Keratinocyte (primary cell): ENCODE measurements around the gene TTC39B. TPM values are rescaled to one million over a fixed set of nuclear protein-coding genes. Genes with fewer than 3 reads are reported as not detected.

ENCODE experiments used
- DNase-seq: peaks from one replicate; pipeline ENCODE4 v3.0.0-alpha.2; 2011; ENCODE audit warnings: low read depth, missing footprints, low spot score
- FAIRE-seq: peaks from 2 replicates; lab custom pipeline; 2011; peaks lifted over from hg19 to GRCh38; lab: Jason Lieb, UNC
- H2AFZ ChIP-seq: 2 replicates; pipeline ENCODE4 v1.6.0; 2012; ENCODE audit warnings: low read length, control low read depth, inconsistent platforms; ENCODE audit not compliant: control insufficient read depth
- H3K27ac ChIP-seq: 2 replicates; pipeline ENCODE4 v1.5.1; 2011; ENCODE audit warnings: low read length; ENCODE audit not compliant: control insufficient read depth, insufficient read depth
- H3K27me3 ChIP-seq: 3 replicates; pipeline ENCODE4 v1.6.0; 2011; ENCODE audit warnings: low read length; ENCODE audit not compliant: control insufficient read depth, insufficient read depth; ENCODE audit errors: extremely low read depth
- H3K36me3 ChIP-seq, 2 experiments: 2 replicates in 1 of 2; 3 replicates in 1 of 2; pipeline ENCODE4 v1.5.1; 2011; ENCODE audit warnings: low read length in 2 of 2, mild to moderate bottlenecking in 1 of 2; ENCODE audit not compliant: control insufficient read depth in 2 of 2, insufficient read depth in 2 of 2; ENCODE audit errors: extremely low read depth in 1 of 2
- H3K4me1 ChIP-seq: 3 replicates; pipeline ENCODE4 v1.5.1; 2011; ENCODE audit warnings: low read length; ENCODE audit not compliant: control insufficient read depth, insufficient read depth; ENCODE audit errors: extremely low read depth
- H3K4me2 ChIP-seq: 3 replicates; pipeline ENCODE4 v1.6.0; 2011; ENCODE audit warnings: low read depth, low read length; ENCODE audit not compliant: control insufficient read depth, insufficient read depth; ENCODE audit errors: extremely low read depth
- H3K4me3 ChIP-seq, 3 experiments: fragments of 200-600 bp in 1 of 3; sonication (generic) in 1 of 3; 2 replicates in 2 of 3; 3 replicates in 1 of 3; pipeline ENCODE4 v1.5.1; 2011 to 2016; ENCODE audit warnings: low read length in 3 of 3, mild to moderate bottlenecking in 3 of 3, control low read depth in 2 of 3, inconsistent platforms in 1 of 3, low read depth in 1 of 3, mixed read lengths in 1 of 3, mixed run types in 1 of 3, moderate library complexity in 1 of 3; ENCODE audit not compliant: control insufficient read depth in 2 of 3, insufficient read depth in 2 of 3; ENCODE audit errors: extremely low read depth in 1 of 3
- H3K79me2 ChIP-seq: 2 replicates; pipeline ENCODE4 v1.6.0; 2012; ENCODE audit warnings: low read length; ENCODE audit not compliant: control insufficient read depth, insufficient read depth
- H3K9ac ChIP-seq: 3 replicates; pipeline ENCODE4 v1.6.0; 2011; ENCODE audit warnings: low read length; ENCODE audit not compliant: control insufficient read depth, insufficient read depth; ENCODE audit errors: extremely low read depth
- H3K9me1 ChIP-seq: 3 replicates; pipeline ENCODE4 v1.6.0; 2011; ENCODE audit warnings: low read length; ENCODE audit not compliant: control insufficient read depth, insufficient read depth; ENCODE audit errors: extremely low read depth
- H3K9me3 ChIP-seq: 2 replicates; pipeline ENCODE4 v1.5.1; 2012; ENCODE audit warnings: low read depth, low read length; ENCODE audit not compliant: control insufficient read depth
- H4K20me1 ChIP-seq: 3 replicates; pipeline ENCODE4 v1.6.0; 2011; ENCODE audit warnings: low read length; ENCODE audit not compliant: control insufficient read depth, insufficient read depth; ENCODE audit errors: extremely low read depth
- EZH2 ChIP-seq: IDR thresholded peaks from one replicate; pipeline ENCODE4 v1.6.1; 2012; ENCODE audit warnings: inconsistent platforms, mild to moderate bottlenecking, low read length, moderate library complexity
- dilution Hi-C: fragments of 300-500 bp; cut with MboI; formaldehyde crosslinking; loops from one replicate; pipeline ENCODE4 v1.7.0; 2020; ENCODE audit warnings: low sequenced_read_pairs; ENCODE audit not compliant: extremely low pct_ligation_motif_present
- polyA plus RNA-seq, 5 experiments: library from polyadenylated mRNA; depleted of rRNA in 3 of 5; stranded (reverse) in 3 of 5; stranded (forward) in 1 of 5; unstranded in 1 of 5; fragments of >200 nt; gene quantifications; 1 replicate in 1 of 5; 2 replicates in 3 of 5; 3 replicates in 1 of 5; pipeline versions ENCODE4 v1.2.1 to v1.2.3, GENCODE V29; 2011 to 2012; ENCODE audit warnings: missing spikeins in 2 of 5, low read depth in 1 of 5, low replicate concordance in 1 of 5
- small RNA-seq, 3 experiments: library from RNA; depleted of rRNA; stranded (forward); fragments of <200 nt; gene quantifications; one replicate each; pipeline ENCODE3, GENCODE V24; 2012; ENCODE audit warnings: low read depth in 3 of 3, low replicate concordance in 1 of 3; ENCODE audit not compliant: insufficient read length in 3 of 3
- TF ChIP-seq, protein P1 (sequence below), 3 experiments: IDR thresholded peaks in 1 of 3; conservative IDR thresholded peaks in 1 of 3; optimal IDR thresholded peaks in 1 of 3; 2 replicates in 2 of 3; 3 replicates in 1 of 3; pipeline versions ENCODE3 to v1.5.1; 2011; ENCODE audit warnings: low read length in 3 of 3, mild to moderate bottlenecking in 3 of 3, moderate library complexity in 2 of 3, control low read depth in 1 of 3, inconsistent platforms in 1 of 3; ENCODE audit not compliant: insufficient read depth in 2 of 3; ENCODE audit errors: extremely low read depth in 1 of 3

TTC39B gene
- polyA plus RNA-seq, 1 donor (not counting 4 experiments of a cell fraction or from before 2014, with no cell fraction given), result 9.7 TPM

DNA sequence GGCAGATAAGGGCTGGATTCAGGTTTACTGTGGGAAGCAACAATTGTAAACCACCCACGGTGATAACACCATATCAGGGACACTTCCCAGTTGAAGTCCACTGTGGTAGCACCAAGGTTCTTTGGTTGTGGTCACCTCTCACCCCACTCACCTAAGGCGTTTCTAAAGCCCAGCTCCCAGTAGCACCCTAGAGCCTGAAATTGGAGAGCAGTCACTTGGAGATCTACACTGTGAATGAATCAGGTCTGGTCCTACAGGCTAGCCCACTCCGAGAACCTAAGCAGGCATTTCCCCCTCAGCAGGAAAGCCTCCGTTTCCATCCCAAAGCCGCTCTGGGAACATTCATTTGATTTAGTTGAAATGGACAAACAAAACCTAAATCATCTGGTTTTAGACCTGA lies 191.3 kb downstream of the TTC39B start:
- no peaks in the 10 kb centered on the region for H4K20me1 ChIP-seq
- no peaks in the 10 kb centered on the region for H3K79me2 ChIP-seq
- no peaks in the 10 kb centered on the region for H3K9me3 ChIP-seq
- H3K27ac ChIP-seq, result no peak overlapping the region
- dilution Hi-C loops, result no loop called here
- no peak overlapping the region for H3K4me2 ChIP-seq
- no peak for FAIRE-seq
- H3K4me1 ChIP-seq, result no peaks in the 10 kb centered on the region
- no peak overlapping the region for H2AFZ ChIP-seq
- no peaks in the 10 kb centered on the region for H3K9me1 ChIP-seq
- H3K4me3 ChIP-seq, result no peak overlapping the region
- H3K36me3 ChIP-seq, result no peaks in the 10 kb centered on the region
- H3K9ac ChIP-seq, result no peak overlapping the region
- no peaks in the 10 kb centered on the region for H3K27me3 ChIP-seq
- TF ChIP-seq, protein P1, sequence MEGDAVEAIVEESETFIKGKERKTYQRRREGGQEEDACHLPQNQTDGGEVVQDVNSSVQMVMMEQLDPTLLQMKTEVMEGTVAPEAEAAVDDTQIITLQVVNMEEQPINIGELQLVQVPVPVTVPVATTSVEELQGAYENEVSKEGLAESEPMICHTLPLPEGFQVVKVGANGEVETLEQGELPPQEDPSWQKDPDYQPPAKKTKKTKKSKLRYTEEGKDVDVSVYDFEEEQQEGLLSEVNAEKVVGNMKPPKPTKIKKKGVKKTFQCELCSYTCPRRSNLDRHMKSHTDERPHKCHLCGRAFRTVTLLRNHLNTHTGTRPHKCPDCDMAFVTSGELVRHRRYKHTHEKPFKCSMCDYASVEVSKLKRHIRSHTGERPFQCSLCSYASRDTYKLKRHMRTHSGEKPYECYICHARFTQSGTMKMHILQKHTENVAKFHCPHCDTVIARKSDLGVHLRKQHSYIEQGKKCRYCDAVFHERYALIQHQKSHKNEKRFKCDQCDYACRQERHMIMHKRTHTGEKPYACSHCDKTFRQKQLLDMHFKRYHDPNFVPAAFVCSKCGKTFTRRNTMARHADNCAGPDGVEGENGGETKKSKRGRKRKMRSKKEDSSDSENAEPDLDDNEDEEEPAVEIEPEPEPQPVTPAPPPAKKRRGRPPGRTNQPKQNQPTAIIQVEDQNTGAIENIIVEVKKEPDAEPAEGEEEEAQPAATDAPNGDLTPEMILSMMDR (optimal IDR thresholded peaks at IDR 0.05 in 1 of 3, IDR thresholded peaks at IDR 0.05 in 1 of 3, conservative IDR thresholded peaks at IDR 0.05 in 1 of 3; ENCODE audit: extremely low read depth in 1 of 3, insufficient read depth in 2 of 3, low read length in 3 of 3), result no peak
- TF ChIP-seq EZH2, result no peak
- DNase-seq, result no peak

DNA sequence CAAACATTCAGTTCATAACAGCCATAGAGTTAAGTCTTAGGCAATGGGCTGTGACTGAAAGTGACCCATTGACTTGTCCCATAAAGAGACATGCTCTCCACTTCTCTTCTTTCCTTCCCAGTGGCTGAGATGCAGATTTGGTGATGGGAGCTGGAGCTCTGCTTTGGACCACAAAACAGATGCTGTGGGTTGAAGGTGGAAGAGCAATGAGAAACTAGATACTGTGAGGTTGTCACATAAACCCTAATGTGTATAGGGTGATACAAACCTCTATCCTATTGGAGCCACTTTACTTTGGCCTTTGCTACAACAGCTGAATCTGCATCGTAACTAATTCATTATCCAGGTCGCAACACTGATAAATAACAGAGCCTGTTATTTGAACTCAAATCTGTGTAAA lies 192.0 kb downstream of the TTC39B start:
- TF ChIP-seq, protein P1 (optimal IDR thresholded peaks at IDR 0.05 in 1 of 3, IDR thresholded peaks at IDR 0.05 in 1 of 3, conservative IDR thresholded peaks at IDR 0.05 in 1 of 3; ENCODE audit: extremely low read depth in 1 of 3, insufficient read depth in 2 of 3, low read length in 3 of 3), result no peak
- TF ChIP-seq EZH2, result no peak
- dilution Hi-C loops, result no loop called here
- Histone ChIP-seq H3K9ac (no peak overlapping the region), H3K4me3 (no peak overlapping the region), H2AFZ (no peak overlapping the region), H3K27me3 (no peaks in the 10 kb centered on the region), H4K20me1 (no peaks in the 10 kb centered on the region), H3K4me1 (no peaks in the 10 kb centered on the region), H3K9me3 (no peaks in the 10 kb centered on the region), H3K79me2 (no peaks in the 10 kb centered on the region), H3K27ac (no peak overlapping the region), H3K9me1 (no peaks in the 10 kb centered on the region), H3K4me2 (no peak overlapping the region), H3K36me3 (no peaks in the 10 kb centered on the region)
- FAIRE-seq (no peak), DNase-seq (no peak)

Small RNA genes within 50 kb of the gene (small RNA-seq; reads per million reads assigned to genes)
- 0 reads per million in 3 experiments for gene RNU6-559P

Other genes starting within 250 kb of the TTC39B start
- gene SNAPC3, start 115.7 kb upstream of the TTC39B start, polyA plus RNA-seq, result 20.4 to 29.9 TPM (median 21.1 TPM) in 3 replicates
- 3.5 to 14.7 TPM (median 7.8 TPM) in 3 replicates for gene PSIP1, start 203.8 kb upstream of the TTC39B start, polyA plus RNA-seq
- 0.34 to 0.72 TPM (median 0.46 TPM) in 3 replicates for gene CCDC171, start 245.8 kb upstream of the TTC39B start, polyA plus RNA-seq